Body of pancreas (tissue), 4 donors: Measurements from ENCODE around the gene F2. TPM values are rescaled to one million over a fixed set of nuclear protein-coding genes. Genes with fewer than 3 reads are reported as not detected.

Source experiments
- ATAC-seq: fragments of 150-250 bp; one replicate; pipeline ENCODE4 v1.9.1; 2016
- DNase-seq, 4 donors: peaks; one replicate each; pipeline ENCODE4 v3.0.0-alpha.2; 2019
- H3K27ac ChIP-seq, 4 donors: fragments of 200-600 bp; sonication (generic); 1 replicate in 3 of 4; 2 replicates in 1 of 4; pipeline versions ENCODE4 v1.5.1 to v1.6.1; 2016 to 2019; ENCODE audit warnings: mild to moderate bottlenecking in 1 of 4, mixed read lengths in 1 of 4, moderate library complexity in 1 of 4
- H3K27me3 ChIP-seq, 2 donors: fragments of 200-600 bp; sonication (generic); one replicate each; pipeline ENCODE4 v1.6.0; 2016; ENCODE audit warnings: mild to moderate bottlenecking in 1 of 2
- H3K36me3 ChIP-seq, 2 donors: fragments of 200-600 bp; sonication (generic); replicated peaks in 1 of 2; 2 replicates each; pipeline ENCODE4 v1.5.1; 2016; ENCODE audit warnings: low read depth in 2 of 2; ENCODE audit not compliant: insufficient read depth in 1 of 2
- H3K4me1 ChIP-seq: fragments of 200-600 bp; sonication (generic); one replicate; pipeline ENCODE4 v1.6.0; 2016
- H3K4me3 ChIP-seq, 2 donors: fragments of 200-600 bp; sonication (generic); 1 replicate in 1 of 2; 2 replicates in 1 of 2; pipeline ENCODE4 v1.5.1; 2016 to 2019
- H3K9me3 ChIP-seq, 3 donors: fragments of 200-600 bp; sonication (generic); 1 replicate in 2 of 3; 2 replicates in 1 of 3; pipeline ENCODE4 v1.5.1; 2016
- CTCF ChIP-seq, 7 experiments: fragments of 450-650 bp in 4 of 7; fragments of 200-600 bp in 3 of 7; sonication (generic) in 3 of 7; IDR thresholded peaks; one replicate each; pipeline ENCODE4 v1.5.1; 2016 to 2019; ENCODE audit warnings: antibody characterized with exemption in 7 of 7
- POLR2A ChIP-seq, 3 donors: fragments of 450-650 bp; IDR thresholded peaks; one replicate each; pipeline ENCODE4 v1.6.1; 2016; ENCODE audit warnings: antibody characterized with exemption in 3 of 3, mild to moderate bottlenecking in 2 of 3
- WGBS, 2 donors: methylation state at CpG; one replicate each; pipeline ENCODE4 v1.1.5; 2017; 5-methylcytosine and 5-hydroxymethylcytosine counted together
- intact Hi-C: fragments of 100-400 bp; cut with DNase I; formaldehyde crosslinking; loops from one replicate; pipeline ENCODE4 v1.15.1; 2023
- total RNA-seq, 2 donors: library from RNA; depleted of rRNA; stranded (reverse); fragments of >200 nt; gene quantifications; one replicate each; pipeline ENCODE4 v1.1.0, GENCODE V29; 2016

F2 gene
- total RNA-seq, 2 donors from 2014 or later: not detected

- Histone ChIP-seq H3K27me3 (no peaks in the 10 kb centered on the region), H3K4me3 (no peak overlapping the region), H3K9me3 (no peaks in the 10 kb centered on the region), H3K4me1 (peaks cover 29% of the 10 kb centered on the region), H3K27ac (peak overlapping the region in 1 of 4 donors; percentile 32), H3K36me3 (peaks cover 0 to 16% of the 10 kb centered on the region in 2 donors)
- intact Hi-C loops: no loop called here
- peak in 1 of 7 experiments; percentile 11 for TF ChIP-seq CTCF (IDR thresholded peaks at IDR 0.05)
- TF ChIP-seq POLR2A (IDR thresholded peaks at IDR 0.05): no peak
- ATAC-seq: no peak
- WGBS, 2 donors: 74 to 84% methylated on average over 15 to 26 of the region's 26 CpGs
- peak in 3 of 4 donors; percentile 58 to 77 (median 62) for DNase-seq
These were observed 39.5 kb upstream of the F2 start for GRCh38 chr11:46679241-46680163.

GRCh38 chr11:46680164-46680760, 38.8 kb upstream of the F2 start:
- peak overlapping the region in 1 of 4 donors; percentile 32 for H3K27ac ChIP-seq
- TF ChIP-seq POLR2A (IDR thresholded peaks at IDR 0.05): no peak
- no peak for TF ChIP-seq CTCF (IDR thresholded peaks at IDR 0.05)
- H3K4me3 ChIP-seq: no peak overlapping the region
- DNase-seq (no peak), ATAC-seq (no peak)
- 84 to 96% methylated on average over 8 to 18 of the region's 21 CpGs for WGBS, 2 donors
- no peaks in the 10 kb centered on the region for H3K9me3 ChIP-seq
- H3K4me1 ChIP-seq: peaks cover 21% of the 10 kb centered on the region
- intact Hi-C loops: no loop called here
- H3K36me3 ChIP-seq: peaks cover 0 to 16% of the 10 kb centered on the region in 2 donors
- H3K27me3 ChIP-seq: no peaks in the 10 kb centered on the region

- ATAC-seq (no peak), DNase-seq (no peak)
- no peak for TF ChIP-seq POLR2A (IDR thresholded peaks at IDR 0.05)
- no peak for TF ChIP-seq CTCF (IDR thresholded peaks at IDR 0.05)
- Histone ChIP-seq H3K27ac (no peak overlapping the region), H3K9me3 (no peaks in the 10 kb centered on the region), H3K4me1 (peaks cover 15% of the 10 kb centered on the region), H3K27me3 (no peaks in the 10 kb centered on the region), H3K36me3 (peaks cover 0 to 16% of the 10 kb centered on the region in 2 donors), H3K4me3 (no peak overlapping the region)
- WGBS, 2 donors: 93% methylated on average over 22 of the region's 22 CpGs; no CpG with 5 or more reads in 1 of the 2 donors
- intact Hi-C loops: no loop called here
These were observed 38.2 kb upstream of the F2 start for GRCh38 chr11:46680815-46681214.

GRCh38 chr11:46681814-46682213, 37.2 kb upstream of the F2 start:
- Histone ChIP-seq H3K4me1 (peaks cover 9% of the 10 kb centered on the region), H3K27ac (no peak overlapping the region), H3K9me3 (no peaks in the 10 kb centered on the region), H3K36me3 (peaks cover 0 to 20% of the 10 kb centered on the region in 2 donors), H3K4me3 (no peak overlapping the region), H3K27me3 (no peaks in the 10 kb centered on the region)
- no peak for DNase-seq
- TF ChIP-seq POLR2A (IDR thresholded peaks at IDR 0.05) (no peak), CTCF (IDR thresholded peaks at IDR 0.05) (no peak)
- intact Hi-C loops: no loop called here
- WGBS, 2 donors: 91 to 95% methylated on average over 4 to 11 of the region's 11 CpGs
- no peak for ATAC-seq
